Measurements from ENCODE around the gene SLC6A3. TPM values are rescaled to one million over a fixed set of nuclear protein-coding genes. Genes with fewer than 3 reads are reported as not detected.

SLC6A3 gene
- total RNA-seq, 1 donor = not detected

DNA sequence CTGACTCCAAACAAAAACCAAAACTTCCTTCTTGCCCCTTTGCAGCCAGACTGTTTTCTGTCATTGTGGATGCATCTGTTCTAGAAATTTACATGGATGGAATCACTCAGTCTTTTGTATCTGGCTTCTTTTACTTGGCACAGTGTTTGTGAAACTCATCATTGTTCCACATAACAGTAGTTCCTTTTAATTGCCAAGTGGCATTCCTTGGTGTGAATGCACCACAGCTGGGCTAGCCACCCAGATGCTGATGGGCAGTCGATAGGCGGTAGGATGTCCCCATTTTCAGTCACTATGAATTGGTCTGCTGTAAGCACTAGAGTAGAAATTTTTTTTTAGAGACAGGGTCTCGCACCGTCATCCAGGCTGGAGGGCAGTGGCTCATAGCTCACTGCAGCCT lies 94.1 kb downstream of the SLC6A3 start:
- Histone ChIP-seq H3K27ac (ENCODE audit: low read depth, low read length) (no peak overlapping the region), H2AFZ (ENCODE audit: low read length) (no peak overlapping the region), H3K4me1 (ENCODE audit: insufficient read depth, low read length) (no peaks in the 10 kb centered on the region), H3K79me2 (ENCODE audit: insufficient read depth, low read length) (no peaks in the 10 kb centered on the region), H3K27me3 (ENCODE audit: insufficient read depth, low read length) (peaks cover 8% of the 10 kb centered on the region), H3K9me3 (ENCODE audit: low read depth, low read length) (no peaks in the 10 kb centered on the region), H3K4me2 (ENCODE audit: insufficient read depth, low read length) (no peak overlapping the region), H4K20me1 (ENCODE audit: insufficient read depth, low read length) (no peaks in the 10 kb centered on the region), H3K36me3 (ENCODE audit: insufficient read depth, low read length) (no peaks in the 10 kb centered on the region), H3K4me3 (ENCODE audit: insufficient read depth, low read length) (no peak overlapping the region)
- TF ChIP-seq, protein P1, sequence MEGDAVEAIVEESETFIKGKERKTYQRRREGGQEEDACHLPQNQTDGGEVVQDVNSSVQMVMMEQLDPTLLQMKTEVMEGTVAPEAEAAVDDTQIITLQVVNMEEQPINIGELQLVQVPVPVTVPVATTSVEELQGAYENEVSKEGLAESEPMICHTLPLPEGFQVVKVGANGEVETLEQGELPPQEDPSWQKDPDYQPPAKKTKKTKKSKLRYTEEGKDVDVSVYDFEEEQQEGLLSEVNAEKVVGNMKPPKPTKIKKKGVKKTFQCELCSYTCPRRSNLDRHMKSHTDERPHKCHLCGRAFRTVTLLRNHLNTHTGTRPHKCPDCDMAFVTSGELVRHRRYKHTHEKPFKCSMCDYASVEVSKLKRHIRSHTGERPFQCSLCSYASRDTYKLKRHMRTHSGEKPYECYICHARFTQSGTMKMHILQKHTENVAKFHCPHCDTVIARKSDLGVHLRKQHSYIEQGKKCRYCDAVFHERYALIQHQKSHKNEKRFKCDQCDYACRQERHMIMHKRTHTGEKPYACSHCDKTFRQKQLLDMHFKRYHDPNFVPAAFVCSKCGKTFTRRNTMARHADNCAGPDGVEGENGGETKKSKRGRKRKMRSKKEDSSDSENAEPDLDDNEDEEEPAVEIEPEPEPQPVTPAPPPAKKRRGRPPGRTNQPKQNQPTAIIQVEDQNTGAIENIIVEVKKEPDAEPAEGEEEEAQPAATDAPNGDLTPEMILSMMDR (IDR thresholded peaks at IDR 0.05; ENCODE audit: extremely low read depth, low read depth, low read length) = no peak
- DNase-seq (ENCODE audit: insufficient read length, low spot score, missing footprints) = peak; percentile 30

DNA sequence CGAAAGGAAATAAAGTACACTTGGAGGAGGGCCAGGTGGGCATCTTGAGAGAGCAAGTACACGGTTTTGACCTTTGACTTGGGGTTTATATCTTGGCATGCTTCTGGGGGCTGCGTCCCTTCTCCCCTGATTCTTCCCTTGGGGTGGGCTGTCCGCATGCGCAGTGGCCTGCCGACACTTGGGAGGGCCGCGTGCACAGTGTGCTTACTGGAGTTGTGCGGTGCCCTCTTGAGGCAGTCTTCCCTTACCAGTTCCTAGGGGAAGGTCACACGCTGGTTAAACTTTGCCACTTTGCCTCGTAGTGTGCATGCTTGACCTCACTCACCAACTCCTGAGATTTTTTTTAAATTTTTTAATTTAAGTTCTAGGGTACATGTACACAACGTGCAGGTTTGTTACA lies 96.0 kb downstream of the SLC6A3 start:
- no peak for DNase-seq (ENCODE audit: insufficient read length, low spot score, missing footprints)
- H4K20me1 ChIP-seq (ENCODE audit: insufficient read depth, low read length) = no peaks in the 10 kb centered on the region
- no peaks in the 10 kb centered on the region for H3K36me3 ChIP-seq (ENCODE audit: insufficient read depth, low read length)
- TF ChIP-seq, protein P1 (IDR thresholded peaks at IDR 0.05; ENCODE audit: extremely low read depth, low read depth, low read length) = no peak
- H3K4me1 ChIP-seq (ENCODE audit: insufficient read depth, low read length) = peaks cover 8% of the 10 kb centered on the region
- H3K4me2 ChIP-seq (ENCODE audit: insufficient read depth, low read length) = no peak overlapping the region
- H3K79me2 ChIP-seq (ENCODE audit: insufficient read depth, low read length) = peaks cover 12% of the 10 kb centered on the region
- H3K4me3 ChIP-seq (ENCODE audit: insufficient read depth, low read length) = no peak overlapping the region
- H3K27ac ChIP-seq (ENCODE audit: low read depth, low read length) = no peak overlapping the region
- no peaks in the 10 kb centered on the region for H3K9me3 ChIP-seq (ENCODE audit: low read depth, low read length)
- peaks cover 6% of the 10 kb centered on the region for H3K27me3 ChIP-seq (ENCODE audit: insufficient read depth, low read length)
- no peak overlapping the region for H2AFZ ChIP-seq (ENCODE audit: low read length)

DNA sequence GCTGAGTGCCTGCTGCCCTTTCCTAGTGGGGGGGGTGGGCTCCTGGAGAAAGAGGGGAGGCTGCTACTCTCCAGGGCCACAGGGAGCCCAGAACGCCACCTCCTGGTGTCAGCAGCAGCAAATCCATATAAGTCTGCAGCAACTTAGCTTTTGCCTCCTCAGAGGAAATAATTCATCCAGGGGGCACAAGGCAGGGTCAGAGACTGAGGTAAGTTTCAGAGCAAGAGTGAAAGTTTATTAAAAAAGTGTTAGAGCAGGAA lies 96.3 kb downstream of the SLC6A3 start:
- H3K27ac ChIP-seq (ENCODE audit: low read depth, low read length) = no peak overlapping the region
- peak; percentile 90 for DNase-seq (ENCODE audit: insufficient read length, low spot score, missing footprints)
- H3K36me3 ChIP-seq (ENCODE audit: insufficient read depth, low read length) = no peaks in the 10 kb centered on the region
- TF ChIP-seq, protein P1 (IDR thresholded peaks at IDR 0.05; ENCODE audit: extremely low read depth, low read depth, low read length) = no peak
- H3K27me3 ChIP-seq (ENCODE audit: insufficient read depth, low read length) = peaks cover 6% of the 10 kb centered on the region
- H4K20me1 ChIP-seq (ENCODE audit: insufficient read depth, low read length) = peaks cover 2% of the 10 kb centered on the region
- no peak overlapping the region for H3K4me2 ChIP-seq (ENCODE audit: insufficient read depth, low read length)
- H2AFZ ChIP-seq (ENCODE audit: low read length) = no peak overlapping the region
- peaks cover 15% of the 10 kb centered on the region for H3K79me2 ChIP-seq (ENCODE audit: insufficient read depth, low read length)
- no peak overlapping the region for H3K4me3 ChIP-seq (ENCODE audit: insufficient read depth, low read length)
- H3K4me1 ChIP-seq (ENCODE audit: insufficient read depth, low read length) = peaks cover 11% of the 10 kb centered on the region
- no peaks in the 10 kb centered on the region for H3K9me3 ChIP-seq (ENCODE audit: low read depth, low read length)

DNA sequence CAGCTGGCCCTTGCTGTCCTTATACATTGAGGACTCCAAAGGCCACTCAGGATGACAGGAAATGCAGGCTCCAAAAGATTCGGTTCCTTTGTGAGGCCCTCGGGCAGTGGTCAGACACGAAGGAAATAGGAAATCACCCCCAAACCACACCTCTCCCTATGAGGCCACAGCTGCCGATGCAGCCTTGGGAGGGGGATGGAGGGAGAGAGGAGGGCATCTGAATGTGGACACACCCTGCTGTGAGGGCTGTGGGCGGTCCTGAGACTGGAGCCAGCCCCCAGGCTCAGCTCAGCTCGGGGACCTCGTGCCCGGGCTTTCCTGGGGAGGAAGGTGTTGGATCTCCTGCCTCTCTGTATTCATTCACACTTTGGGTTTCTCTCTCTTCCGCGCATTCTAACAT lies 97.7 kb downstream of the SLC6A3 start:
- DNase-seq (ENCODE audit: insufficient read length, low spot score, missing footprints) = peak; percentile 61
- Histone ChIP-seq H3K36me3 (ENCODE audit: insufficient read depth, low read length) (peaks cover 5% of the 10 kb centered on the region), H3K79me2 (ENCODE audit: insufficient read depth, low read length) (peaks cover 24% of the 10 kb centered on the region), H3K9me3 (ENCODE audit: low read depth, low read length) (no peaks in the 10 kb centered on the region), H3K4me2 (ENCODE audit: insufficient read depth, low read length) (no peak overlapping the region), H2AFZ (ENCODE audit: low read length) (no peak overlapping the region), H4K20me1 (ENCODE audit: insufficient read depth, low read length) (peaks cover 5% of the 10 kb centered on the region), H3K4me1 (ENCODE audit: insufficient read depth, low read length) (peaks cover 16% of the 10 kb centered on the region), H3K27ac (ENCODE audit: low read depth, low read length) (no peak overlapping the region), H3K4me3 (ENCODE audit: insufficient read depth, low read length) (no peak overlapping the region), H3K27me3 (ENCODE audit: insufficient read depth, low read length) (peaks cover 4% of the 10 kb centered on the region)
- TF ChIP-seq, protein P1 (IDR thresholded peaks at IDR 0.05; ENCODE audit: extremely low read depth, low read depth, low read length) = no peak
